ENCODE measurements around the gene TSPAN17. TPM values are rescaled to one million over a fixed set of nuclear protein-coding genes. Genes with fewer than 3 reads are reported as not detected.
A peak's percentile ranks its signal among the peaks of the same experiment; 100 is the strongest.

The TSPAN17 gene
- polyA plus RNA-seq, 2 of the 4 experiments (the other 2 are of a cell fraction) = 35.6 to 47.4 TPM

DNA sequence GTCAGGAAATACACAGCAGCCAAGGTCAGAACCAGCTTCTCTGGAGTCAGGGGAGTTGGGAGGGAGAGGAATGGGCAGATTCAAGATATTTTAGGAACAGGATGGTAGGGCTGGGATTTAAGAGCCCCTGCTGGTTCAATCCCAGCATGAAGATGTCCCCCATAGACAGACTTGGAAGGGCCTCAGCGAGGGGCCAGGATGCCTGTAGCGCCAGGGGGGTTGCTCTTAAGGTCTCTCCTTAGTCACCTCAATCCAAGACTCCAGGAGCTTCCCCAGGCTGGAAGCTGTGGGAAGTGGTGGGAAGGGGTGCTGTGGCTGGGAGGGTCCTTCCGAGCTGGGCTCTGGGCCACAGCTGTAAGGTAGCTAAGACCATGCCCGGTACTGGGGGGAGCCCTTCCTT lies 8.1 kb upstream of the TSPAN17 start (continued):
- TF ChIP-seq RCOR1 (IDR thresholded peaks at IDR 0.05; ENCODE audit: low read depth, low read length) (no peak), HDAC2 (IDR thresholded peaks at IDR 0.05) (no peak), JUN (IDR thresholded peaks at IDR 0.05) (no peak)
- TF ChIP-seq, protein P1, sequence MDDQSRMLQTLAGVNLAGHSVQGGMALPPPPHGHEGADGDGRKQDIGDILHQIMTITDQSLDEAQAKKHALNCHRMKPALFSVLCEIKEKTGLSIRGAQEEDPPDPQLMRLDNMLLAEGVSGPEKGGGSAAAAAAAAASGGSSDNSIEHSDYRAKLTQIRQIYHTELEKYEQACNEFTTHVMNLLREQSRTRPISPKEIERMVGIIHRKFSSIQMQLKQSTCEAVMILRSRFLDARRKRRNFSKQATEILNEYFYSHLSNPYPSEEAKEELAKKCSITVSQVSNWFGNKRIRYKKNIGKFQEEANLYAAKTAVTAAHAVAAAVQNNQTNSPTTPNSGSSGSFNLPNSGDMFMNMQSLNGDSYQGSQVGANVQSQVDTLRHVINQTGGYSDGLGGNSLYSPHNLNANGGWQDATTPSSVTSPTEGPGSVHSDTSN (IDR thresholded peaks at IDR 0.05) = no peak

DNA sequence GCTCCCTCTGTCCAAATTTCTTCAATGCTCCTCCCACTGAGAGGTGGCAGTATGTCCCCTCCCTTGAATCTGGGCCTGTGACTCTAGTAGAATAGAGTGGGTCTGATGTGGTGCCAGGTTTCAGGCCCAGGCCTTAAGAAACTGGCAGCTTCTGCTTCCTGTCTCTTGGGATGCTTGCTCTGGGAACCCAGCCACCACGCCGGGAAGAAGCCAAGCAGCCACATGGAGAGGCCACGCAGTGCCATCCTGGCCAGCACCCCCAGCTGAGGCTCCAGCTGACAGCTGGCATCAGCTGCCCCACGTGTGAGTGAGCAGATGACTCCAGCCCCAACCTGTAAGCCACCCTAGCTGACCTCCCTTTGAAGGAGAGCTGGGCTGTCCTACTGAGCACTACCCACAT lies 7.3 kb upstream of the TSPAN17 start:
- Histone ChIP-seq H3K4me2 (no peak overlapping the region), H3K27ac (no peak overlapping the region), H3K4me3 (no peak overlapping the region), H3K4me1 (no peaks in the 10 kb centered on the region), H3K9me3 (no peaks in the 10 kb centered on the region)
- ATAC-seq (0 out of 6 replicates have a peak, but pooled peaks of 1 of the 2 experiments have one; percentile 8), FAIRE-seq (no peak), DNase-seq (ENCODE audit: low read depth in 1 of 2, low spot score in 1 of 2) (no peak)
- WGBS (ENCODE audit: missing lambda C conversion rate) = 86% methylated on average over 3 of the region's 4 CpGs
- CTCF ChIA-PET = interaction anchor here (0.9 to 2.3 kb wide), 5 partner anchors 10 to 911 kb away, joined by 3 to 9 read pairs (median 4); partner anchors contain the start of genes EIF4E1B and SNCB
- no peak for TF ChIP-seq EP300 (IDR thresholded peaks at IDR 0.05)
- POLR2A ChIA-PET = no interaction called here

DNA sequence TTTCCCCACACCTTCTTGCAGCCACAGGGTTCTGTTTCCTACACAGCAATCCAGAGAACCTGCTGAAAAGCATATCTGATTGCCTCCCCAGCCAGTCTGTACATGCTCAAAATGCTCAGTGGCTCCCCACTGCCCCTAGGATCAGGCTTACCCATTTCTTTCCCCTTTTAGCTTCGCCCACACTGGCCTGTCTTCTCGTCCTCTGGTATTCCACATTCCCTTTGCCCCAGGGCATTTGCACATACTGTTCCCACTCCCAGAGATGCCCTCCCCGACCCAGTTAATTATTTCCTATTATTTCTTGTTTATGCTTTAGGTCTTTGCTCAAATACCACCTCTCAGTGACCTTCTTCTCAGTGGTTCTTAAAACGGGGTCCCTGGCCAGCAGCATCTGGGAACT lies 6.7 kb upstream of the TSPAN17 start:
- H3K4me2 ChIP-seq = no peak overlapping the region
- 52% methylated on average over 4 of the region's 4 CpGs for WGBS (ENCODE audit: missing lambda C conversion rate)
- no peak overlapping the region for H3K4me3 ChIP-seq
- DNase-seq (ENCODE audit: low read depth in 1 of 2, low spot score in 1 of 2) (no peak), ATAC-seq (no peak), FAIRE-seq (no peak)
- POLR2A ChIA-PET = no interaction called here
- CTCF ChIA-PET = interaction anchor here (0.9 to 2.3 kb wide), 6 partner anchors 10 to 224 kb away, joined by 3 to 9 read pairs (median 4); partner anchors contain the start of genes EIF4E1B and SNCB
- H3K4me1 ChIP-seq = no peaks in the 10 kb centered on the region
- TF ChIP-seq FOXS1 (CRISPR knock-in tag; IDR thresholded peaks at IDR 0.05) (no peak), RFX5 (IDR thresholded peaks at IDR 0.05) (no peak), RARB (CRISPR knock-in tag; IDR thresholded peaks at IDR 0.05) (no peak), JUN (IDR thresholded peaks at IDR 0.05) (no peak), ZSCAN20 (CRISPR knock-in tag; IDR thresholded peaks at IDR 0.05) (no peak), ZFP36 (IDR thresholded peaks at IDR 0.05; ENCODE audit: borderline replicate concordance, partially characterized antibody) (no peak), SREBF2 (IDR thresholded peaks at IDR 0.05) (no peak), RNF2 (IDR thresholded peaks at IDR 0.05; ENCODE audit: borderline replicate concordance, low read depth) (no peak), CHD2 (IDR thresholded peaks at IDR 0.05; ENCODE audit: low read length, partially characterized antibody) (no peak), MYC (IDR thresholded peaks at IDR 0.05; ENCODE audit: borderline replicate concordance, low read length) (no peak), RCOR1 (IDR thresholded peaks at IDR 0.05; ENCODE audit: low read depth, low read length) (no peak), MAZ (IDR thresholded peaks at IDR 0.05; ENCODE audit: borderline replicate concordance, low read depth, low read length) (no peak)
- TF ChIP-seq, protein P2, sequence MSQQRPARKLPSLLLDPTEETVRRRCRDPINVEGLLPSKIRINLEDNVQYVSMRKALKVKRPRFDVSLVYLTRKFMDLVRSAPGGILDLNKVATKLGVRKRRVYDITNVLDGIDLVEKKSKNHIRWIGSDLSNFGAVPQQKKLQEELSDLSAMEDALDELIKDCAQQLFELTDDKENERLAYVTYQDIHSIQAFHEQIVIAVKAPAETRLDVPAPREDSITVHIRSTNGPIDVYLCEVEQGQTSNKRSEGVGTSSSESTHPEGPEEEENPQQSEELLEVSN (IDR thresholded peaks at IDR 0.05; ENCODE audit: borderline replicate concordance, low read depth) = no peak
- TF ChIP-seq, protein P3, sequence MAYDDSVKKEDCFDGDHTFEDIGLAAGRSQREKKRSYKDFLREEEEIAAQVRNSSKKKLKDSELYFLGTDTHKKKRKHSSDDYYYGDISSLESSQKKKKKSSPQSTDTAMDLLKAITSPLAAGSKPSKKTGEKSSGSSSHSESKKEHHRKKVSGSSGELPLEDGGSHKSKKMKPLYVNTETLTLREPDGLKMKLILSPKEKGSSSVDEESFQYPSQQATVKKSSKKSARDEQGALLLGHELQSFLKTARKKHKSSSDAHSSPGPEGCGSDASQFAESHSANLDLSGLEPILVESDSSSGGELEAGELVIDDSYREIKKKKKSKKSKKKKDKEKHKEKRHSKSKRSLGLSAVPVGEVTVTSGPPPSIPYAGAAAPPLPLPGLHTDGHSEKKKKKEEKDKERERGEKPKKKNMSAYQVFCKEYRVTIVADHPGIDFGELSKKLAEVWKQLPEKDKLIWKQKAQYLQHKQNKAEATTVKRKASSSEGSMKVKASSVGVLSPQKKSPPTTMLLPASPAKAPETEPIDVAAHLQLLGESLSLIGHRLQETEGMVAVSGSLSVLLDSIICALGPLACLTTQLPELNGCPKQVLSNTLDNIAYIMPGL (CRISPR knock-in tag; IDR thresholded peaks at IDR 0.05; ENCODE audit: borderline replicate concordance) = no peak
- TF ChIP-seq, protein P4, sequence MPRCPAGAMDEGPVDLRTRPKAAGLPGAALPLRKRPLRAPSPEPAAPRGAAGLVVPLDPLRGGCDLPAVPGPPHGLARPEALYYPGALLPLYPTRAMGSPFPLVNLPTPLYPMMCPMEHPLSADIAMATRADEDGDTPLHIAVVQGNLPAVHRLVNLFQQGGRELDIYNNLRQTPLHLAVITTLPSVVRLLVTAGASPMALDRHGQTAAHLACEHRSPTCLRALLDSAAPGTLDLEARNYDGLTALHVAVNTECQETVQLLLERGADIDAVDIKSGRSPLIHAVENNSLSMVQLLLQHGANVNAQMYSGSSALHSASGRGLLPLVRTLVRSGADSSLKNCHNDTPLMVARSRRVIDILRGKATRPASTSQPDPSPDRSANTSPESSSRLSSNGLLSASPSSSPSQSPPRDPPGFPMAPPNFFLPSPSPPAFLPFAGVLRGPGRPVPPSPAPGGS (IDR thresholded peaks at IDR 0.05) = no peak
- TF ChIP-seq, protein P5, sequence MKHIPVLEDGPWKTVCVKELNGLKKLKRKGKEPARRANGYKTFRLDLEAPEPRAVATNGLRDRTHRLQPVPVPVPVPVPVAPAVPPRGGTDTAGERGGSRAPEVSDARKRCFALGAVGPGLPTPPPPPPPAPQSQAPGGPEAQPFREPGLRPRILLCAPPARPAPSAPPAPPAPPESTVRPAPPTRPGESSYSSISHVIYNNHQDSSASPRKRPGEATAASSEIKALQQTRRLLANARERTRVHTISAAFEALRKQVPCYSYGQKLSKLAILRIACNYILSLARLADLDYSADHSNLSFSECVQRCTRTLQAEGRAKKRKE (CRISPR knock-in tag; IDR thresholded peaks at IDR 0.05; ENCODE audit: low read depth) = no peak
- no peak overlapping the region for H3K27ac ChIP-seq
- no peaks in the 10 kb centered on the region for H3K9me3 ChIP-seq
